ENCODE measurements around the gene APRT. TPM values are rescaled to one million over a fixed set of nuclear protein-coding genes. Genes with fewer than 3 reads are reported as not detected.

APRT gene
- total RNA-seq, 4 donors from 2014 or later, result 60.6 to 141 (median 98.6) TPM

DNA sequence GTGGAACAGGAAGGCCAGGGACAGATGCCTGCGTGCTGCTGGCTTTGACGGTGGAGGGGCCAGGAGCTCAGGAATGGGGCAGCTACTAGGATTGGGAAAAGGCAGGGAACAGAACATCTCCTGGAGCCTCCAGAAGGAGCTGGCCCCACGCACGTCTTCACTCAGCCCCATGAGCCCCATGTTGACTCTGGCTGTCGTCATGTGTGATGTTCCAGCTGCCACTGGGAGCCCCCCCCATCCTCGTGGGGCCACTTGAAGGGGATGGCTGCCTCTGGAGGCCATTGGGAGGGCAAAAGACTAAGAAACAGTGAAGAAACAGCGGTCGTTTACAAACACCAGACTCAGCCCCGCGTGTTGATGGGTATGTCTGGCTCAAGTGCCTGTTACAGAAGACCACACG, 18.5 kb upstream of the APRT start:
- no peaks in the 10 kb centered on the region for H3K27me3 ChIP-seq
- no peak for TF ChIP-seq EP300 (IDR thresholded peaks at IDR 0.05)
- TF ChIP-seq, protein P1, sequence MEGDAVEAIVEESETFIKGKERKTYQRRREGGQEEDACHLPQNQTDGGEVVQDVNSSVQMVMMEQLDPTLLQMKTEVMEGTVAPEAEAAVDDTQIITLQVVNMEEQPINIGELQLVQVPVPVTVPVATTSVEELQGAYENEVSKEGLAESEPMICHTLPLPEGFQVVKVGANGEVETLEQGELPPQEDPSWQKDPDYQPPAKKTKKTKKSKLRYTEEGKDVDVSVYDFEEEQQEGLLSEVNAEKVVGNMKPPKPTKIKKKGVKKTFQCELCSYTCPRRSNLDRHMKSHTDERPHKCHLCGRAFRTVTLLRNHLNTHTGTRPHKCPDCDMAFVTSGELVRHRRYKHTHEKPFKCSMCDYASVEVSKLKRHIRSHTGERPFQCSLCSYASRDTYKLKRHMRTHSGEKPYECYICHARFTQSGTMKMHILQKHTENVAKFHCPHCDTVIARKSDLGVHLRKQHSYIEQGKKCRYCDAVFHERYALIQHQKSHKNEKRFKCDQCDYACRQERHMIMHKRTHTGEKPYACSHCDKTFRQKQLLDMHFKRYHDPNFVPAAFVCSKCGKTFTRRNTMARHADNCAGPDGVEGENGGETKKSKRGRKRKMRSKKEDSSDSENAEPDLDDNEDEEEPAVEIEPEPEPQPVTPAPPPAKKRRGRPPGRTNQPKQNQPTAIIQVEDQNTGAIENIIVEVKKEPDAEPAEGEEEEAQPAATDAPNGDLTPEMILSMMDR (IDR thresholded peaks at IDR 0.05), result no peak
- no peak for TF ChIP-seq POLR2AphosphoS5 (IDR thresholded peaks at IDR 0.05)
- TF ChIP-seq POLR2A (IDR thresholded peaks at IDR 0.05; ENCODE audit: low read depth), result no peak
- no peak for DNase-seq (ENCODE audit: extremely low spot score)
- intact Hi-C loops (cut with DNase I), result no loop called here
- no peak overlapping the region for H3K4me3 ChIP-seq
- no peaks in the 10 kb centered on the region for H3K4me1 ChIP-seq
- no peak overlapping the region for H3K27ac ChIP-seq (replicated peaks in 1 of 4)
- WGBS, result 52% methylated on average over 9 of the region's 11 CpGs
- H3K36me3 ChIP-seq, result peaks cover 22 to 63% (median 47%) of the 10 kb centered on the region in 4 donors
- H3K9me3 ChIP-seq, result no peaks in the 10 kb centered on the region

DNA sequence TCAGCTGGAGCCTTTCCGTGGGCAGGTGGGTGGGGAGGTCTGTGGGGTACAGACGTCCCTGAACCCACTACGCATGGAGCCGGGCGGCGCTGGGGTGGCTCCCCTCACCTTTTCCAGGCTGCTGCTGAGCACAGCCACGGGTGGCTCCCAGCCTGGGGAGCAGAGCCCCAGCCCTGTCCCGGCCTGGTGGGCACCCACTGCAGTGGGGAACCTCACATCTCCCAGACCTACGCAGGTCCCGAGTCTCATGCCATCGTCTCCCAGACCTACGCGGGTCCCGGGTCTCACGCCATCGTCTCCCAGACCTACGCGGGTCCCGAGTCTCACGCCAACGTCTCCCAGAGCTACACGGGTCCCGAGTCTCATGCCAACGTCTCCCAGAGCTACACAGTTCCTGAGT, 17.0 kb upstream of the APRT start:
- TF ChIP-seq, protein P1 (IDR thresholded peaks at IDR 0.05), result no peak
- TF ChIP-seq POLR2AphosphoS5 (IDR thresholded peaks at IDR 0.05) (no peak), EP300 (IDR thresholded peaks at IDR 0.05) (no peak), POLR2A (IDR thresholded peaks at IDR 0.05; ENCODE audit: low read depth) (no peak)
- no peaks in the 10 kb centered on the region for H3K27me3 ChIP-seq
- intact Hi-C loops (cut with DNase I), result no loop called here
- no peaks in the 10 kb centered on the region for H3K4me1 ChIP-seq
- WGBS, result 89% methylated on average over 16 of the region's 24 CpGs
- no peak overlapping the region for H3K27ac ChIP-seq (replicated peaks in 1 of 4)
- peaks cover 32 to 69% (median 51%) of the 10 kb centered on the region in 4 donors for H3K36me3 ChIP-seq
- no peak overlapping the region for H3K4me3 ChIP-seq
- no peaks in the 10 kb centered on the region for H3K9me3 ChIP-seq
- no peak for DNase-seq (ENCODE audit: extremely low spot score)

DNA sequence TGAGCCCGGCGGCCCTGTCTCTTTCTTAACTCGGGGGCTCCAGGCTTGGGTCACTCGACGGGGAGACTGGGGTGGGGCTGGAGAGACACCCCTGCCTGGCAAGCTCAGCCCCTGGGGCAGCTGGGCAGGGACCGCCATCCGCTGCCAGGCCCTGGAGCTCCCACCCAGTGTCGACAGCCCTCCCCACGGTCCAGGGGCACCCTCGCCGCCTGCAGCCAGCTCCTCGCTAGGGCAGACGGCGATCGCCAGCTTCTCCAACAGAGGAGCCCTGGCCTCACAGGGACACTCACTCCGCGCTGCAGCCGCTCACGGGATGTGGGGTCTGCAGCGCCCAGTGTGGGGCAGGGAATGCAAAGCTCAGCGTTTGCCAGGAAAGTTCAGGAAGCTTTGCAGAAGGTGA, 16.0 kb upstream of the APRT start:
- H3K27ac ChIP-seq (replicated peaks in 1 of 4), result no peak overlapping the region
- H3K36me3 ChIP-seq, result peaks cover 33 to 76% (median 57%) of the 10 kb centered on the region in 4 donors

DNA sequence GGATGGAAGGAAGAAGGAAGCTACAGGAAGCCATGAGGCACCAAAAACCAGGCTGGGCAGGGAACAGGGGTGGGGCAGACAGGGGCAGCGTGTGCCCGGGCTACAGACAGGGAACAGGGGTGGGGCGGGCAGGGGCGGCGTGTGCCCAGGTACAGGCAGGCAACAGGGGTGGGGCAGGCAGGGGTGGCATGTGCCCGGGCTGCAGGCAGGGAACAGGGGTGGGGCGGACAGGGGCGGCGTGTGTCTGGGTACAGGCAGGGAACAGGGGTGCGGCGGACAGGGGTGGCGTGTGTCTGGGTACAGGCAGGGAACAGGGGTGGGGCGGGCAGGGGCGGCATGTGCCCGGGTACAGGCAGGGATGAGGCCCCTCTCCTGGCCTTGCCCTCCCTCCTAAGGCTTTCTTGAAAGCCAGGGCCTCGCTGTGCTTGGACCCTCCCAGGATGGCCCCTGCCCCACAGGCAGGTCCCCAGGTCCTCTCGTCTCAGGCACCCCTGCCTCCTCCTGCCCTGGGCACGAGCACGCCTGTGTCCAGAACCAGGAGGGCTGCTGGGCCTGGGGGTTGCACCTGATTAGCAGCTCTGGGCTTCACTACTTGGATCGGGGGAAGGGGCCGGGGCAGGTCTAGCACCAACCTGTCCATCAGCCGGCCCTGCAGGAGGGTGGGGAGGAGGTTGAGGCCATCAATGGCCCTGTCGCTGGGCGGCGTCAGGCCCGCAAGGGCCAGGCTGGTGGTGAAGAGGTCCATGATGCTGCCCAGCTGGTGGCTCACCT, 14.5 kb upstream of the APRT start:
- Histone ChIP-seq H3K27ac (replicated peaks in 1 of 4) (no peak overlapping the region), H3K9me3 (no peaks in the 10 kb centered on the region), H3K4me3 (no peak overlapping the region), H3K36me3 (peaks cover 43 to 90% (median 69%) of the 10 kb centered on the region in 4 donors), H3K27me3 (no peaks in the 10 kb centered on the region), H3K4me1 (no peaks in the 10 kb centered on the region)
- intact Hi-C loops (cut with DNase I), result no loop called here
- no peak for DNase-seq (ENCODE audit: extremely low spot score)
- TF ChIP-seq, protein P1 (IDR thresholded peaks at IDR 0.05), result no peak
- TF ChIP-seq EP300 (IDR thresholded peaks at IDR 0.05) (no peak), POLR2AphosphoS5 (IDR thresholded peaks at IDR 0.05) (no peak), POLR2A (IDR thresholded peaks at IDR 0.05; ENCODE audit: low read depth) (no peak)
- 94% methylated on average over 25 of the region's 26 CpGs for WGBS

More for the DNA sequence above, 16.0 kb upstream of the APRT start:
- WGBS, result 84% methylated on average over 15 of the region's 21 CpGs
- Histone ChIP-seq H3K9me3 (no peaks in the 10 kb centered on the region), H3K27me3 (no peaks in the 10 kb centered on the region), H3K4me3 (no peak overlapping the region), H3K4me1 (no peaks in the 10 kb centered on the region)
- no peak for DNase-seq (ENCODE audit: extremely low spot score)
- TF ChIP-seq EP300 (IDR thresholded peaks at IDR 0.05), result no peak
- TF ChIP-seq POLR2A (IDR thresholded peaks at IDR 0.05; ENCODE audit: low read depth), result no peak
- TF ChIP-seq, protein P1 (IDR thresholded peaks at IDR 0.05), result no peak
- TF ChIP-seq POLR2AphosphoS5 (IDR thresholded peaks at IDR 0.05), result no peak
- intact Hi-C loops (cut with DNase I), result no loop called here

All from esophagus muscularis mucosa (tissue), 4 donors.